ENCODE measurements around the gene ELP4.

ELP4 gene

DNA sequence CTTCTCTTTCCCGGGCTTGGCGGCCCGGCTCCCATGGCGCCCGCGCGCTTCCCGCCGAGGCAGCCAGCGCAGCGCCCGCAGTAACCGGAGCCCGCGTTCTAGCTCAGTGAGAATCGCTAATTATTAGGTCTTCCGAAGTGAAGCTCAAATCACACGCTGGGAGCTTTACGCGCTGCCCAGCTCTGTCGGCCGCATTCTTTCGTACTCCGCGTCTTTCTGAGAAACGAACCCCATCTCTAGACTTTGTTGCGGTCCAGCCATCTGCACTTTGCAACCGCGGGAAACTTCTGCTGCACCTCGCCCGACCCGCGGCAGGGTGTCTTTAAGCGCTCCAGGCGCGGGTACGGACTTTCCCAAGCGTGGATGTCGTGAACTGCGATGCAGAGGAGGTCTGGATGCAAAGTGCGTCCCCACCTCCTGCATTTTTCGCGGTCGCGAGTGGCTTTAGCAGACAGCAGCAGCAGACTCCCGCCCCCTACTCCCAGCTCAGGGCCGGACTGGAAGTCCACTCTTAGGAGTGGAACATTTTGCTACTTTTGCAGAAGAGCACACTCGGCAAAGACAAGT, 307.6 kb downstream of the ELP4 start:
- TF ChIP-seq, protein P1, sequence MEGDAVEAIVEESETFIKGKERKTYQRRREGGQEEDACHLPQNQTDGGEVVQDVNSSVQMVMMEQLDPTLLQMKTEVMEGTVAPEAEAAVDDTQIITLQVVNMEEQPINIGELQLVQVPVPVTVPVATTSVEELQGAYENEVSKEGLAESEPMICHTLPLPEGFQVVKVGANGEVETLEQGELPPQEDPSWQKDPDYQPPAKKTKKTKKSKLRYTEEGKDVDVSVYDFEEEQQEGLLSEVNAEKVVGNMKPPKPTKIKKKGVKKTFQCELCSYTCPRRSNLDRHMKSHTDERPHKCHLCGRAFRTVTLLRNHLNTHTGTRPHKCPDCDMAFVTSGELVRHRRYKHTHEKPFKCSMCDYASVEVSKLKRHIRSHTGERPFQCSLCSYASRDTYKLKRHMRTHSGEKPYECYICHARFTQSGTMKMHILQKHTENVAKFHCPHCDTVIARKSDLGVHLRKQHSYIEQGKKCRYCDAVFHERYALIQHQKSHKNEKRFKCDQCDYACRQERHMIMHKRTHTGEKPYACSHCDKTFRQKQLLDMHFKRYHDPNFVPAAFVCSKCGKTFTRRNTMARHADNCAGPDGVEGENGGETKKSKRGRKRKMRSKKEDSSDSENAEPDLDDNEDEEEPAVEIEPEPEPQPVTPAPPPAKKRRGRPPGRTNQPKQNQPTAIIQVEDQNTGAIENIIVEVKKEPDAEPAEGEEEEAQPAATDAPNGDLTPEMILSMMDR (conservative IDR thresholded peaks at IDR 0.05; ENCODE audit: low read depth, low read length): no peak
- no peak overlapping the region for H3K4me3 ChIP-seq (ENCODE audit: low read depth, low read length)
- no peak for DNase-seq (ENCODE audit: low read depth)

DNA sequence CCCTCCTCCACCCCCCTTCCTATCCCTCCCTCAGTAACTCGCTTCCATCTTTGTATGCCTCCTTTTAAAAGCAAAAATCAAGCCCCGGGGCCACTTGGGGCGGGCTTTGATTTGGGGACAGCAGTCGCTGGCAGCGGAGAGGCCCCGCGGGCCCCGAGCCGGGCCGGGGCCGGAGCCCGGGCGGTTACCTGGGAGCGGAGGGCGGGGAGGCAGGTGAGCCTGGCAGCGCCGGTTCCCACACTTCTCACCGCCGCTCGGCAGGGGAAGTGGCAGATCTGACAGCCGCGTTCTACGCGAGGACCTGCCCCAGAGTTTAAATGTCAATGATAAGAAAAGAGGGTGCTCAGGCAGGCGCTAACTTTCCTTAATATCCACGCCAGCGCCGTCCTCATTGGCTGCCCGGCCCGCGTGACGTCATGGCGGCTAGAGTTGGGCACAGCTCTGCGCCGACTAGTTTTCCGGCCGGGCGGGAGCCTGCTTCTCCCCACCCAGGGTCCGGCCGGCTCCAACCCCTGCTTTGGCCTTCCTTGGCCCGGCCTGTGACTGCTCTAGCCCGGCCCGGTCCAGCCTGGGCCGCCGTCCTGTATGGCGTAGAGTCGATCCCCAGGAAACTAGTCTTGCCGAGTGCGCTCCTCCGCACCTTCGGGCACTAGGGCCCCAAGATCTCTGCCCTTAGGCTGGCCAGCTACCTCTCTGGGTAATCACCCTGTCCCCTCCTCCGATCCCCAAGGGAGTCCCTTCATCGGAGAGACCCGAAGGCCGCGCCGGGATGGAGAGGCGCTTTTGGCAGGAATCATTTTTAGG, 308.3 kb downstream of the ELP4 start:
- H3K4me3 ChIP-seq (ENCODE audit: low read depth, low read length): no peak overlapping the region
- no peak for DNase-seq (ENCODE audit: low read depth)
- TF ChIP-seq, protein P1 (conservative IDR thresholded peaks at IDR 0.05; ENCODE audit: low read depth, low read length): no peak

DNA sequence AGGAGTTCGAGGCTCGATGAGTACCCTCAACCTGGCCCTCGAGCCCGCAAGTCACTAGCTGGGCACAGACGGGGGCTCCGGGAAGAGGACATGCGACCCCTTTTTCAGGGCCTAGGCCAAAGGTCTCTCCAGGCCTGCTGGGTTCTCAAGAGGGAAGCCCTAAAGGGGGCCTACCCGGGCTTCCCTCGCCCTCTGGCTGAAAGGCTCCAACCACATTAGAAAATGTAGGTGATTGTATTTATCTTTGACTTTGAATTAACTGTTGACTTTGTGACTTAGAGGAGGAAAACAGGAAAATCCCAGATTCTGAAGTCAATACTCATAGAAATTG, 308.8 kb downstream of the ELP4 start:
- TF ChIP-seq, protein P1 (conservative IDR thresholded peaks at IDR 0.05; ENCODE audit: low read depth, low read length): no peak
- H3K4me3 ChIP-seq (ENCODE audit: low read depth, low read length): no peak overlapping the region

DNA sequence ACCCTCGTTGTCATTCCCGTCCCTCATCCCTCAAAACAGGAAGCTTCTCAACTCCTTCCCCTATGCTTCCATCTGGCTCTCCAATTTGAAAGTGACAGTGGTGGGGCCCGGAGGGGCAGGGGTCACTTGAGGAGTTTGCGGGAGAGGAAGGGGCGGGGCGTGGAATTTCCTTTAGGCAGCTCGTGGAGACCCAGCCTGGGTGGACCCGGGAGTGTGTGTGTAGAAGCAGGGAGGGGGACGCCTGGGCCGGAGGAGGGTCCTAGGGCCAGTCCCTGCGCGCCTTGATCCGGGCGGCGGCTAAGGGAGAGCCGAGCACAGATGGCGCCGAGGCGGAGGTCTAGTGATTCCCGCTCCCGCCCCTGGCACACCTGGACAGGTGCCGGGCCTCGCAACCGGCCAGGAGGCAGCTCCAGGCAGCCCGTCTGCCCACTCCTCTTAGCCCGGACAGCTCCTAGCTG, 309.3 kb downstream of the ELP4 start:
- no peak for DNase-seq (ENCODE audit: low read depth)
- H3K4me3 ChIP-seq (ENCODE audit: low read depth, low read length): no peak overlapping the region
- TF ChIP-seq, protein P1 (conservative IDR thresholded peaks at IDR 0.05; ENCODE audit: low read depth, low read length): no peak

More for the DNA sequence above, 308.8 kb downstream of the ELP4 start:
- DNase-seq (ENCODE audit: low read depth): no peak

DNA sequence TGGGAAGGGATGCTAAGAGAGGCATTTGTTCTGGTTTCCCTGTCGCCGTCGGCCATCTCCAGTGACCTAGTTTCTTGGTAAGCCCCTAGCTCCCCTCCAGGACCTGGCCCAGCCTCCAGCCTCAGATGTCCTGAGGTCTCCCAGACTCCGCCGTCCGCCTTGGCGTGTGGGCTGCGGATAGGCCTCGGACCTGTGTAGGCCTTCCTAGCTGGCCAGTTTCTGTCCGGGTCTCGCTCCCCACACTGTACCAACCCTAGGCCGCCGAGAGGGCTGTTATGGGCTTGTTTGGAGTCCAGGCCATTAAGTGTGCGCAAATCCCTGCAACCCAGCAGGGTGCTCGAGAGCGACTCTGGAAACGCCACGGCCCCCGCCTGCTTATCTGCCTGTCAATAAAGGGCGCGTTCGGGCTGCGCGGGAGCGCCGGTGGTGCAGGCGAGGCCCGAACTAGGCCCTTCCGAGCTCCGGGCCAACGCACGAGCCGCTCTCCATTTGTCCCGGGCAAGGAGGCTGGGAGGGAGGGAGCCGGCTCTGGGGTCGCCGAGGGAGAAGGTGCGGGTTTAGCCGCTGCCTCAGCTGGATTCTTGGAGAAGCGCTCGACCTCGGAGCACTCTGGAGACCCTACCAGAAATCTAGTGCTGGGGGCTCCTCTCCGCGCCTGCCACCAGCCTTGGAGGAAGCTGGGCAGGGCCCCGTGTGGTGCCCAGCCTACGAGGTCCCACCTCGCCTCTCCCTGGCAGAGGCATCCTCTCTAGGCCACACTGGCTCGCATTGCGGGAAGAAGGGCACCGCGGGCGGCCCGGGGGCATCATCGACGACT, 310.3 kb downstream of the ELP4 start:
- DNase-seq (ENCODE audit: low read depth): no peak
- TF ChIP-seq, protein P1 (conservative IDR thresholded peaks at IDR 0.05; ENCODE audit: low read depth, low read length): no peak
- no peak overlapping the region for H3K4me3 ChIP-seq (ENCODE audit: low read depth, low read length)

DNA sequence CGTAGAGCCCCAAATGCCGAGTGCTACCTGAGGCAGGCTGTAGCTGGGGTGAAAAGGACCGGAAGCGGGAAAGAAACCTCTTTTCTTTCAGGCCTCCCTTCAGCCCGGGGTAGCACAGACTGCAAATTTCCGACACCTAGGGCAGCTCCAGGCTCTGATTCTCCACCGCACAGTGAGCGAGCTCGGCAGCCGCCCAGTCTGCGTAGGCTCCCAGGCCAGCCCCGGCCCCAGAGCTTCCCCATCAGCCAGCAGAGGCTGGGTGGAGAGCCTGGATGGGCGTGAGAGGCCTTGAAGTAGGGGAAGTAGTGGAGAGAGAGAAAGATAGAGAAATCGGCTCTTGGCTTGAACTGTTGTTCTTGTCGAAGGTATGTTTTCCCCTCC, 310.9 kb downstream of the ELP4 start:
- DNase-seq (ENCODE audit: low read depth): no peak
- no peak overlapping the region for H3K4me3 ChIP-seq (ENCODE audit: low read depth, low read length)
- TF ChIP-seq, protein P1 (conservative IDR thresholded peaks at IDR 0.05; ENCODE audit: low read depth, low read length): no peak
